ENCODE results near the gene STXBP5.

Gene STXBP5

DNA sequence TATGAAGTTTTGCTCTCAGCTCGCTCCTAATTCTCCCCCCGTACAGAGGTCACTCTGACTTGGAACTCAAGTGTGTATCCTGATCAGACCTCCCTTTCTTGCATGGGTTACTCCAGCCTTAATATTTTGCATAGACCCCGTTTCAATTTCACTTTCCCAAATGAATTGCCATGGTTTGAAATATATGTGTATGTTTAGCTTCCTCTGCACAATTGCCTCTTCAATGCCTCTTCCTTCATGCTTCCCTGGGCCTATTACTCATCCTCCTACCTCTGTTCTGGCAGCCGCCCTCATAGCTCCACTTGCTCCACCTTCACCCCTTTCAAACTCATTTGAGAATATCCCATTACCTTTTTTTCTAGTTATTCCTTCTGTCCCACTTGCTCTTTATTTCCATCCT is 214.3 kb downstream of the STXBP5 start:
- H3K4me3 ChIP-seq (ENCODE audit: low read depth, low read length), result no peak overlapping the region

DNA sequence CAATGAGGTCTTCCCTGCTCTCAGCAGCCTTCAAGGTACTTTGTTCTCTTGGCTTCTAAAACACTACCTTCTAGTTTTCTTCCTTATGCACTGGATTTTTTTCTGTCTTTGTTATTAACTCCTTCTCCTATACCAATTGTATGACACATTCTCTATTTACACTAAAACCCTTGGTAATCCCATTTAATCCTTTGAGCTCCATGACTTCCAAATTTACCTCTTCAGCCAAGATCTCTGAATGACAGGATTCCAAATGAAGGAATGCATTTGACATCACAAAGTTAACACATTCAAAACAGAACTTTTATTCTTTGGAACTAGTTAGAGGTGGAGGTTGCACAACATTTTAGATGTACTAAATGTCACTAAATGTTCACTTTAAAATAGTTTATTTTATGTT is 217.7 kb downstream of the STXBP5 start:
- no peak overlapping the region for H3K4me3 ChIP-seq (ENCODE audit: low read depth, low read length)

DNA sequence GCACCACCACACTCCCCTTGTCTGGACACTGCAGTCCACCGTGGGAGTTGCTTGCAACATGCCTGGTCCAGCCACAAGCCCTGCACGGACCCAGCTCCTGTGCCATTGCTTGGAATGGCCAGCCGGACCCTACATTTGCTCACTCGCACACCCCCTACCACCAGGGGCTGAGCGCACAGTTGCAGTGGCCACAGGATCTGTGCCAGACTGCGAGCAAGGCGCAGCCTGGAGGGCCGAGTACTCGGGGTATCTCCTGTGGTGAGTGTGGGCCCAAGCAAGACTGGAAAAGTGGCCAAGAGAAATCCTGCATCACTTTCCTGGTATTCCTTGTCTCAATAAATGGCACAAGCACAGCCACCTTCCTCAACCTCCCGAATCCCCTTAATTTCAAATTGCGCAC is 218.9 kb downstream of the STXBP5 start:
- H3K4me3 ChIP-seq (ENCODE audit: low read depth, low read length), result no peak overlapping the region

DNA sequence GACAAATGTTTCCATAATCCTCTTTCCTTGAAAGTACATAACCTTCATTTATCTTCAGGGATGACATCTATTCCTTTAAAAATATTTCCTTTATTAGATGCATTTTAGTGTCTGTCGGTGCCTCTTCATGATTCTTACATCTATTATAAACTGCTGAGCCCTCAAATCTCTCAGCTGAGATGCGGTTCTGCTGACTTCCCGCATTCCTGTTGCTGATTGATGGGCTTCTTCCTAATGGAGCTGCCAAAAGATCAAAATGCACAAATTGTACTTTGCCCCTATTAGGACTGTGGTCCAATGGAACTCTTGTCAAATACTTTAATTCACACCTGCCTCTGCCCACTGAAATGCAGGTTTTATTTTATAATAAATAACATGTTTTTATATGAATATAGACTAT is 225.6 kb downstream of the STXBP5 start:
- no peak overlapping the region for H3K4me3 ChIP-seq (ENCODE audit: low read depth, low read length)

DNA sequence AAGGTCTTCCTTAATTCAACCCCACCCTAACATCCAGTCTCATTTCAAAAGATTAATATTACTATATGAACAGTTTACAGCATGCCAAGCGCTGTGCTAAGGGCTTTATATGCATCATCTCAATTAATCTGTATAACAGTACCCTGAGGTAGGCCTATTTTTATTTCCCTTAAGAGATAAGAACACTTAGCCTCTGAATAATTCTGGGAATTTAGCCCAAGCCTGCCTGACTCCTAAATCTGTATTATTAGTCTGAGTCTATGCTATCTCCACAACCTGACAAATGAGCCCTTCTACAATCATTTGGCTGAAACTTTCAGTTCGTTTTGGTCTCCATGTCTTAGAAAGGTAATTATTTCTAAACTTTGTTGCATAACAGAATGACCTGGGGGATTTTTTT is 226.6 kb downstream of the STXBP5 start:
- H3K4me3 ChIP-seq (ENCODE audit: low read depth, low read length), result no peak overlapping the region

DNA sequence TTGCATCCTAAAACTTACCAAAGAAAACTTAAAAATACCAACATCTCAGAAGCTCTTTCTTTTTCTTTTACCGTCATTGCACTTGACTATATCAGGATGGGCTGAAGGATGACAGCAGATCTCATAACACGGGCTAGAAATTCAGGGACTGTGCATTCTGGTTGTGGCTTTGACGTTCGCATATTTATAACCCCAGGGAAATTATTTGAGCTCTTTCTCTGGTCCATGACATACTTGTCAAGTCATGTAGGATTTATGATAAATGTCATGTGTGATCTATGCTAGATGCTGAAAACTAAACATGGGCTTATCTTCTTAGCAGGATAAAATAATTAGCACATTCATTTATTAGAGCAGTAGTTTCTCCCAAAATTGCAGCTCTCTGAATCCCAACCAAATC is 229.9 kb downstream of the STXBP5 start:
- no peak overlapping the region for H3K4me3 ChIP-seq (ENCODE audit: low read depth, low read length)

DNA sequence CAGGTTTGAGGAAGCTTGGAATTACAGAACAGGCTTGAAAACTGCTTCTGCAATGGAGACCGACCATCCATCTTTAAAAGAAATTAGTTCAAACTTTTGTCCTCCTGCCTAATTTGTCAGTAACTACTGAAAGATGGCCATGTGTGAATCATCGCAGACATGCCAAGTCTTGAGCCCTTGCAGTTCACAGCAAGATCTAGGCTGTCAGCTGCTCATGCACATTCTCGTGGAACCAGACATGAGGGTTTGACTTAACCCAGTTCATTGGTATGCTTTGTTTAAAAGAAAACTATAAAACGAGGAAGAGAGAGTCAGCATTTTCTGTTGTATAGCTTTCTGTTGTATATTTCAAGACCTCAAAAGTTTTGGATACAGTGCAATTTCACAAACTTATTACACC is 230.3 kb downstream of the STXBP5 start:
- no peak overlapping the region for H3K4me3 ChIP-seq (ENCODE audit: low read depth, low read length)

DNA sequence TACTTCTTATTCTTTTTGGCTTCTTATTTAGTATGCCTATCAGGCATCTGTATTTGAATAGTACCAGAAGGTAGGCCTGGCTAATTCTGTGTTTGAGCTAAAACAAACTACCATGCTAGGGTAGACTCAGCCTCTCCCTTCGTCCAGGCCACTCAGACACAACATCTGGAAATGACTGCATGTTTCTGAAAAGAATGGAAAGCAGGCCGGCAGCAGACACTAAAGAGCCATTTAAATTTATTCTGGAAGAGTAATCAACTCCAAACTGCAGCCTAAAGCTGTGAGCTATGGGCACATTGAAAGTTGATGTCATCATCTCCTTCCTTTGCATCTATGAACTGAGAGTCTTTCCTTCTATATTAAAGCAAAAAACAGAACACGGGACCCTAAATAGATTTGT is 233.4 kb downstream of the STXBP5 start:
- H3K4me3 ChIP-seq (ENCODE audit: low read depth, low read length), result no peak overlapping the region

DNA sequence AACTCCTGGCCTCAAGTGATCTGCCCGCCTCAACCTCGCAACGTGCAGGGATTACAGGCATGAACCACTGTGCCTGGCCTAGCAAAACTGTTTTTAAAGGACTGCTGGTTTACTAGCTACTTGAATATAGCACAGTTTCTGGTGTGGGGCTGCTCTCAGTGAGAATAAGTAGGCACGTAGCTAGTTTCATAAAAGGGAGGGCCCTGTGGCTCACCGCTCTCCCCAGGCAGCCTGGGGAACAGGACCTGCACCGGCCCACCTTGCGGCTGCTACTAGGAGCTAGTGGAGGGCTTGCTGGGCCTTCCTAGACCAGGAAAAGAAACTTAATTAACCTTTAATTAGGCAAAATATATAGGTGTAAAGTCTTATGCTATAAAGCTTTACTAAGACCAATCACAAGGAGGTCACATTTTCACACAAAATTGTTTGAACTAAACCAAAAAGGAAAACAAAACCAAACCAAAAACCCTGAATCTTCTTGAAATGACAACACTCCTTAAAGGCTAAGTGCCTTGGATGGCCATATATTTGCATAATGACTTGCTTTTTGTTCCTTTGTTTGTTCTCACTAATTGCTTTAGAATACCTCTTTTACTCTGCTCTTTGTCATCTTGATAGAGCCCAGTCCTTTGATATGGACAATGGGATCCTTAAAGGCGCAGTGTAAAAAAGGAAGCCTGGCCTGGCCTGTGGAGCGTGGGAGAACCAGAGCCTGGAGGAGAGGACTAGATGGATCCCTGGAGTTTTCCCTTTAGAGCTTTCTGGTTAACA is 234.7 kb downstream of the STXBP5 start:
- H3K4me3 ChIP-seq (ENCODE audit: low read depth, low read length), result no peak overlapping the region

All from iPS-11a (cell line).